ENCODE data around the gene CACNG3.

DNA sequence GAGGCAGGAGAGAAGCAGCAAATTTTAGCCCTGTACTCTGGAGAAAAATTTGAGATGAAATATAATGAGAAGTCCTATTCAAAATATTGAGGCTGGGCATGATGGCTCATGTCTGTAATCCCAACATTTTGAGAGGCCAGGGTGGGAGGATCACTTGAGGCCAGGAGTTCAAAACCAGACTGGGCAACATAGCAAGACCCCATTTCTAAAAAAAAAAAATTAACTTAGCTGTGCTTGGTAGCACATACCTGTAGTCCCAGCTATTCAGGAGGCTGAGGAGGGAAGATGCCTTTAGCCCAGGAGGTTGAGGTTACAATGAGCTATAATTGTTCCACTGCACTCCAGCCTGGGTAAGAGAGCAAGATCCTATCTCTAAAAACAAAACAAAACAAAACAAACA lies 103.4 kb downstream of the CACNG3 start:
- TF ChIP-seq POLR2AphosphoS5 (IDR thresholded peaks at IDR 0.05; ENCODE audit: borderline replicate concordance, low read depth, low read length) (no peak), EZH2 (IDR thresholded peaks at IDR 0.05) (no peak)
